ENCODE measurements around the gene HAAO.

DNA sequence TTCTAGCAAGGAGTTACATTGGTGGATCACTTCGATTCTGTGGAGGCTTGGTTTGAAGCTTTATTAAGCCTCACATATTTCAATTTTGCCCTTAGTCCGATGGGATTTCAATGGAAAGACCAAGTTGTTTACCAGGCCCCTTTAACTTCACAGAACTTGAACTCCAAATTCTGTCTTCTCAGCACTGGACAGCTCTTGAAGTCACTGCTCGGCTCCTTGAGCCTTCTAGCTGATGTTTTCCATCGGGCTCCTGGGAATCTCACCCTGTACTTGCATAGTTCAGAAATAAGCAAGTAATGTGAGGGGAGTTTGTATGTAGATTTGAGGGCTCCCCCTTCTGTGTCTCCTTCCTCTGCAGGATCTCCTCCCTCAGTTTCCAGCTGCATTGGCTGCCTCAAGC is 43.5 kb downstream of the HAAO start:
- TF ChIP-seq, protein P1, sequence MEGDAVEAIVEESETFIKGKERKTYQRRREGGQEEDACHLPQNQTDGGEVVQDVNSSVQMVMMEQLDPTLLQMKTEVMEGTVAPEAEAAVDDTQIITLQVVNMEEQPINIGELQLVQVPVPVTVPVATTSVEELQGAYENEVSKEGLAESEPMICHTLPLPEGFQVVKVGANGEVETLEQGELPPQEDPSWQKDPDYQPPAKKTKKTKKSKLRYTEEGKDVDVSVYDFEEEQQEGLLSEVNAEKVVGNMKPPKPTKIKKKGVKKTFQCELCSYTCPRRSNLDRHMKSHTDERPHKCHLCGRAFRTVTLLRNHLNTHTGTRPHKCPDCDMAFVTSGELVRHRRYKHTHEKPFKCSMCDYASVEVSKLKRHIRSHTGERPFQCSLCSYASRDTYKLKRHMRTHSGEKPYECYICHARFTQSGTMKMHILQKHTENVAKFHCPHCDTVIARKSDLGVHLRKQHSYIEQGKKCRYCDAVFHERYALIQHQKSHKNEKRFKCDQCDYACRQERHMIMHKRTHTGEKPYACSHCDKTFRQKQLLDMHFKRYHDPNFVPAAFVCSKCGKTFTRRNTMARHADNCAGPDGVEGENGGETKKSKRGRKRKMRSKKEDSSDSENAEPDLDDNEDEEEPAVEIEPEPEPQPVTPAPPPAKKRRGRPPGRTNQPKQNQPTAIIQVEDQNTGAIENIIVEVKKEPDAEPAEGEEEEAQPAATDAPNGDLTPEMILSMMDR (IDR thresholded peaks at IDR 0.05): no peak
- TF ChIP-seq POLR2A (IDR thresholded peaks at IDR 0.05): no peak
- TF ChIP-seq EP300 (IDR thresholded peaks at IDR 0.05): no peak
- TF ChIP-seq POLR2AphosphoS5 (IDR thresholded peaks at IDR 0.05): no peak
